Left cardiac atrium (tissue), 4 donors: ENCODE measurements around the gene DPP6. TPM values are rescaled to one million over a fixed set of nuclear protein-coding genes. Genes with fewer than 3 reads are reported as not detected.
"Not testable (repeated sequence)": the region's sequence is repeated elsewhere in the genome, so short reads cannot be mapped to it uniquely, and the experiment has no call there.

Experiments
- ATAC-seq, 2 donors: fragments of 200-7000 bp; cut with Tn5 transposase; one replicate each; pipeline ENCODE4 v1.9.1; 2020; ENCODE audit warnings: mild to moderate bottlenecking in 2 of 2, moderate library complexity in 2 of 2
- DNase-seq: peaks from one replicate; pipeline ENCODE4 v3.0.0-alpha.2; 2020
- intact Hi-C, 2 donors: fragments of 100-400 bp; cut with DNase I; formaldehyde crosslinking; loops; one replicate each; pipeline versions ENCODE4 v1.14.1 to v1.15.1; 2022 to 2023
- total RNA-seq, 2 donors: library from RNA; stranded (reverse); fragmentation: NEBNext Ultra II Directional; extraction: Animal tissue kit (Norgen Biotek cat#: 25700); gene quantifications; one replicate each; pipeline ENCODE4 v1.2.1, GENCODE V29; 2021
- donor health status: DM: no; HTN: yes; CAD: no.
- donor health status: DM: no; HTN: yes; CAD: no; lungs with severe emphysema.
- donor health status: DM: yes; HTN: yes; CAD: no.
- donor health status: Dilated cardiomyopathy.

The DPP6 gene
- total RNA-seq, 2 donors from 2014 or later, result 0.42 to 0.56 TPM

DNA sequence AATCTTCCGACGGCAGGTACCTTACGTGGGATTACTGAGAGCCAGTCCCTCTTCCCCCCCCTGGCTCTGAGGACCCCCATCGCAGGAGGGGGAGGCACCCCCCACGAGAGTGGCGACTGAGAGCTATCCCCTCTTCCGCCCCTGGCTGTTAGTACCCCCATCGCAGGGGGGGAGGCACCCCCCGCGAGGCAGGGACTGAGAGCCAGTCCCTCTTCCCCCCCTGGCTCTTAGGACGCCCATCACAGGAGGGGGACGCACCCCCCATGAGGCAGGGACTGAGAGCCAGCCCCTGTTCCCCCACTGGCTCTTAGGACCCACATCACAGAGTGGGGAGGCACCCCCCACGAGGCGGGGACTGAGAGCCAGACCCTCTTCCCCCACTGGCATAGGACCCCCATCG lies 8.4 kb downstream of the DPP6 start:
- intact Hi-C loops, ATAC-seq, DNase-seq: not testable (repeated sequence)

GRCh38 chr7:154071833-154072232 lies 19.6 kb downstream of the DPP6 start:
- intact Hi-C loops, result loop anchor here in 1 of 2 donors (5.0 kb wide), 1 partner anchor 430 kb away; no protein-coding TSS in a partner anchor
- DNase-seq, result not testable (repeated sequence)
- peak; percentile 44 to 73 for ATAC-seq

GRCh38 chr7:154072395-154073181 lies 20.4 kb downstream of the DPP6 start:
- not testable (repeated sequence) for ATAC-seq

DNA sequence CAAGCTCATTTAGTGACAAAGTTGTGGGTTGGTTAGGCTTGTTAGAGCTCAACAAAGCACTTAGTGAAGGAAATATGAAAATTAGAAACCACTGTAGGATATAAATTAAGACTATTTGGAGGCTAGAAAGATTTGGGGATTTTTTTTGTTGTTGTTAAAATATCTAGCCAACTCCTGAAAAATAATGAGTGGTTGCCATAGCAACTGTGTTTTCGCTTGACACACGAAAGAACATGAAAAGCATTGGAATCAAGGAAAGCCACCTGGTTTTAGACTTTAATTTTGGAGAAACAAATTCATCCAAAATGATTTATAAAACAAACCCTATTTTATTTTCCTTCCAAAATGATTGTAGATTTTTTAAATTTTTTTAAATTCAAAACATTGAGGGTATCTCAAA lies 26.3 kb downstream of the DPP6 start:
- ATAC-seq, DNase-seq, intact Hi-C loops: not testable (repeated sequence)

More at GRCh38 chr7:154072395-154073181, 20.4 kb downstream of the DPP6 start:
- DNase-seq, result not testable (repeated sequence)
- intact Hi-C loops, result loop anchor here in 1 of 2 donors (5.0 kb wide), 1 partner anchor 430 kb away; no protein-coding TSS in a partner anchor

DNA sequence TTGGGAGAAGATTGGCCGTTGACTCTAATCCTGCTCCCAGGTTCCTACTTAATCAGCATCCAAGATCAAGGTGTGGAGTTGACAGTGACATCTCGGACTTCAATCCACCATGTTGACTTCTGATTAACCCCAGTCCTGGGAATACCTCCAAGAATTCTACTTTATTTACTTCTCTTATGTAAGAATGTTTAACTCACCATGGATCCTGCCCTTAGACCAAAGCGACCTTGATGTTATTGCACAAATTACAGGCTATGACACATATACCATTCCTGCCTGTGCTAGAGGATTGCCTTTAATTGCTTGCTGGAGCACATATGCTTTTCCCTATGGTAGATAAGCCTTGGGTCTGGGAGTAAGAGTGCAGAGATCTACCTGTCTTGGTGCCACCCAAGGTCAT lies 28.1 kb downstream of the DPP6 start:
- intact Hi-C loops, ATAC-seq, DNase-seq: not testable (repeated sequence)

DNA sequence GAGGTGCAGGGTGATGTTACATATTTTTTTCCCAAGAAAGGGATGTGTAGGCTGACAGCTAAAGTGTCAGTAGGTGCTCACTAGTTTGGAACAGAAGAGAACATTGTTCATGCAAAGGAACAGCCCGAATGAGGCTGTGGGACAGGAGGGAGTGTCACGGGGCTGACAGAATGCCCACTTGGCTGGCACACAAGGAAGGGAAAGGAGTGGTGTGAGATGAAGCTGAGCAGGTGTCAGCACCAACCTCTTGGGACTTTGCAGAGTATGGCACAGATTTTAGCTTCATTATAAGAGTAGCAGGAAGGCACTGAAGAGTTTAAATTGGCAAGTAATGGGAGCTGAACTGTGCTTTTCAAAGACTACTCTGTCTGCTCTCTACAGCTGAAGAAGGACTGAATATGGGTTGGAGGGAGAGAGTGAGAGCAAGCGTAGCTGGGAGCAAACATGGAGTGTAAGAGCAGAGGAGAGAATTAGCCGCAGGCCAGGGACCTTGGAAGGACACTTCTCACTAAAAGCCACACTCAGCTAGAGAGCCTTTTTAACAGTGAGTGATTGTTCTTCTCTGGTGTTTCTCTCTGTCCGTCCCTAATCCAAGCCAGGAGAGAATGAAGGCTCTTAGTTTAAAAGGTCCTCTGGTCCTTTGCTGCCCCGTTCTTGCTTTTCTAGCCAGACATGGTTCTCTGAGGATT lies 35.0 kb downstream of the DPP6 start:
- DNase-seq, intact Hi-C loops: not testable (repeated sequence)
- ATAC-seq, result peak; percentile 87 to 93

DNA sequence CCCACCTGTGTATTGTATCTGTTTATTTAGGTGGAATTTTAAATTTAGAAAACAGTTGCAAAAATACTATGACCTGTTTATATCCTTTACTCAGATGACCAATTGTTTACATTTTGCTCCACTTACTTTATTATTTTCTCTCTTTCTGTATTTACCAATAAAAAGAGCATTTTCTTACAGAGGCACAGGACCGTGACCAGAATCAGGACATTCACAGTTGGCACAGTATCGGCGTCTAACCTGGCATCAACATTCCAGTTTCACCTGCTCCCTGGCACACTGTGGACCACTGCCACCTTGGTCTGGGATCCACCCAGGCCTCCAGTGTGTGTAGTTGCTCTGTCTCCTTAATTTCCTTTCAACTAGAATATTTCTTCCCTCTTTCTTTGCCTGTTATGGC lies 39.9 kb downstream of the DPP6 start:
- intact Hi-C loops, DNase-seq, ATAC-seq: not testable (repeated sequence)

GRCh38 chr7:154095201-154095600 lies 43.0 kb downstream of the DPP6 start:
- DNase-seq, ATAC-seq, intact Hi-C loops: not testable (repeated sequence)

DNA sequence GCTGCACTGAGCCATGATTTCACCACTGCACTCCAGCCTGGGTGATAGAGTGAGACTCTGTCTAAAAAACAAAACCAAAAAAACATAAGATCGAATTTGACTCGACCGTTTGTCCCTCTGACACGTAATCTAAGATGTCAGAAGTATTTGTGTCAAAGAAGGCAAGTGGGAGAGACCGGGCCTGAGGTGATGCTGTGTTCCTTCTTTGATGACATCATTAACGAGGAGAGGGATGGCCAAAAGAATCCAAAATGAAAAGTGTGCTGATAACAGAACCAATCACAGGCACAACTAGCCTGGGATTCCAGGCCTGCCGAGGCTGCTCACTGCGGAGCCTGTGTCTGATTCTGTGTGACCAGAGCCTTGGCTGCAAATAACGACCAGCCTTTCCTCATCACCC lies 52.9 kb downstream of the DPP6 start:
- intact Hi-C loops, ATAC-seq, DNase-seq: not testable (repeated sequence)

GRCh38 chr7:154109615-154110014 lies 57.4 kb downstream of the DPP6 start:
- intact Hi-C loops, DNase-seq, ATAC-seq: not testable (repeated sequence)

DNA sequence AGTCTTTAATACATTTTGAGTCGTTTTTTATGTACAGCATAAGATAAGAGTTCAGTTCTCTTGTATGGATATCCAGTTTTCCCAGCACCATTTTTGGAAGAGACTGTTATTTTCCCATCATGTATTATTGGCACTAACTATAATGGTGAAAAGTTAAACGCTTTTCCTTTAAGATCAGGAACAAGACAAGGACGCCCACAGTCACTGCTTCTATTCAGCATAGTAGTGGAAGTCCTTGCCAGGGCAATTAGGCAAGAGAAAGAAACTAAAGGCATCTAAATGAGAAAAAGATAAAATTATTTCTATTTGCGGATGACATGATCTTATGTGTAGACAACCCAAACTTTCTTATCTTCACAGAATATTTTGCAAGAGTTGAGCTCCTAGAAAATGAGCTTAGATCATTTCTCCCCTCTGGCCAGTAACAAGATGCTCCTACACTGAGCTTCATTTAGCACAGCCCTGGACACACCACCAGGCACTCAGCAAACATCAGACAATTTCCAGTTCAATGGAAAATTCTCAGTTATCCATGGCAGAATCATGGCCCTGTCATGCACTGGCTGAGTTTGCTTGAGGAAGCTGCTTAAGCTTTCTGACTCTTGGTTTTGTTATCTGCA lies 61.6 kb downstream of the DPP6 start:
- DNase-seq, intact Hi-C loops: not testable (repeated sequence)
- peak in 1 of 2 donors; percentile 65 for ATAC-seq

GRCh38 chr7:154117411-154118390 lies 65.5 kb downstream of the DPP6 start:
- ATAC-seq, DNase-seq, intact Hi-C loops: not testable (repeated sequence)

GRCh38 chr7:154120825-154121224 lies 68.6 kb downstream of the DPP6 start:
- intact Hi-C loops, DNase-seq, ATAC-seq: not testable (repeated sequence)

DNA sequence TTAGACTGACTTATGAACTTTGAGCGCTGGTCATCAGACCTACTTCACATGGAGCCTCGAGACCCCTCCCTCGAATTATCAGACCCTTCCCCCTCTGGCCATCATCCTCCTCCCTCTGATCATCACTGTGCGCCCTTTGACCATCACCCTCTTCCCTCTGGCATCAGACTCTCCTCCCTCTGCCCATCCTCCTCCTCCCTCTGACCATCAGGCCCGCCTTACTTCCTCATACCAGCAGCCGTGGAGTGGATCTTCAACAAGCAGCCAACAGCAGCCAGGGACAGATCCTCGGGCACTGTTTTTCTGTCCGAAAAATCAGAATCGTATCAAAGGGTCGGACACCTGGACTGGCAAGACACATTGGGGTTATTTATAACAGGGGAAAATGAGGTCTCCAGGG lies 70.5 kb downstream of the DPP6 start:
- ATAC-seq, intact Hi-C loops, DNase-seq: not testable (repeated sequence)

DNA sequence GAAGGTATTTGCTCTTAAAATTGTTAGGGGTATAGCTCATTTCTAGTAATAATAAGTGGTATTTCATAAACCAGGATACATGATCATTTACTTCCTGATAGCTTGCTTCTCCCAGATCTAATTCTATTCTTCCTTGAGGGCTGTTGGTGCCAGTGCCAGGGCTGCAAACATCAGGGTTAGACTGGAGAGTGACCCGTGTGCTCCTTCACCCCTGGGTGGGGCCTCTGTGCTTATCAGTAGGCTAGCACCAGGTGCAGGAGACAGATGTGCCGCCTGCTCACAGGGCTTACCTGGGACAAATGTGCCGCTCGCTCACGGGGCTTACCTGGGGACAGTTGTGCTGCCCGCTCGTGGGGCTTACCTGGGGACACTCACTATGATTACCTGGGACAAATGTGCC lies 71.2 kb downstream of the DPP6 start:
- DNase-seq, intact Hi-C loops, ATAC-seq: not testable (repeated sequence)

- intact Hi-C loops, result not testable (repeated sequence)
- DNase-seq (peak; percentile 26), ATAC-seq (peak; percentile 43 to 67)
Measured at GRCh38 chr7:154129142-154129541, 76.9 kb downstream of the DPP6 start.

DNA sequence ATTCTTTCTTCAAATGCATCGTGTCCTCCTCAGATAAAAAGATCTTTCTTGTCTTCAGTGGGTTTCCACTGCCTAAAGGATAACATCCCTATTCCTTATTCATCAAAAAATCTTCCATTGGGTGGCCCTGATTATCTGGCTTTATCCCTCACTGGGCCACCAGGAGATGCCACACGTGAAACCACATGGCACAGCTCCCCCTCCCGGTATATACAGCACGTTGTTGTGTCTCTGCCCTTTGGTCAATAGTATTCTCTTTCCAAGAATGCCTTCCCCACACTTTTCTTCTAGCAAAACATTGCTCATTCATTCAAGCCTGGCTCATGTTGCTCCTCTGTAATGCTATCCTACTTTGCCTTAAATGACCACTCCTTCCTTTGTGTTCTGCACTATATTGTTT lies 80.4 kb downstream of the DPP6 start:
- ATAC-seq, DNase-seq, intact Hi-C loops: not testable (repeated sequence)

GRCh38 chr7:154133703-154134277 lies 81.6 kb downstream of the DPP6 start:
- peak; percentile 38 to 78 for ATAC-seq
- intact Hi-C loops, DNase-seq: not testable (repeated sequence)
